PC-9 (cell line): Measurements from ENCODE around the gene FERD3L. TPM values are rescaled to one million over a fixed set of nuclear protein-coding genes. Genes with fewer than 3 reads are reported as not detected.

Source experiments
- BruUV-seq: library from RNA; stranded (reverse); fragments of 400-500 nt; replicated peaks from 2 replicates; lab custom pipeline; 2021; lab: Mats Ljungman, UMichigan
- CTCF ChIA-PET: fragments of 300-600 bp; sonication (Branson Sonifier 250); formaldehyde crosslinking; loops from one replicate; lab custom pipeline; 2022; ENCODE audit warnings: antibody characterized with exemption; lab: Charles Lee
- POLR2A ChIA-PET: fragments of 300-600 bp; sonication (Branson Sonifier 250); formaldehyde crosslinking; loops from one replicate; lab custom pipeline; 2022; ENCODE audit warnings: antibody characterized with exemption; ENCODE audit not compliant: unreplicated experiment; lab: Charles Lee
- DNase-seq, 2 experiments: peaks; one replicate each; pipeline versions ENCODE4 v3.0.0 to v3.0.0-alpha.2; 2015 to 2022; ENCODE audit warnings: mixed read lengths in 1 of 2
- H2AFZ ChIP-seq: fragments of 200-600 bp; sonication (generic); 2 replicates; pipeline ENCODE4 v1.8.1; 2017; ENCODE audit warnings: antibody characterized with exemption
- H3F3A ChIP-seq: fragments of 200-600 bp; sonication (generic); 2 replicates; pipeline ENCODE4 v1.8.1; 2017; ENCODE audit warnings: antibody characterized with exemption, mild to moderate bottlenecking, low read depth; ENCODE audit not compliant: insufficient read depth
- H3K27ac ChIP-seq: fragments of 200-600 bp; sonication (generic); 2 replicates; pipeline ENCODE4 v1.6.1; 2016; ENCODE audit warnings: mixed run types
- H3K27me3 ChIP-seq: fragments of 200-600 bp; sonication (generic); 2 replicates; pipeline ENCODE4 v1.6.1; 2016; ENCODE audit warnings: low read depth, mixed run types; ENCODE audit not compliant: insufficient read depth
- H3K36me3 ChIP-seq: fragments of 200-600 bp; sonication (generic); 2 replicates; pipeline ENCODE4 v1.6.1; 2016; ENCODE audit warnings: low read depth, mixed run types
- H3K4me1 ChIP-seq: fragments of 200-600 bp; sonication (generic); replicated peaks from 2 replicates; pipeline ENCODE4 v1.6.1; 2016; ENCODE audit warnings: mixed run types; ENCODE audit not compliant: insufficient read depth
- H3K4me2 ChIP-seq: fragments of 200-600 bp; sonication (generic); 2 replicates; pipeline ENCODE4 v1.6.1; 2017; ENCODE audit warnings: mixed run types
- H3K4me3 ChIP-seq: fragments of 200-600 bp; sonication (generic); 2 replicates; pipeline ENCODE4 v1.6.1; 2016; ENCODE audit warnings: mixed run types
- H3K79me2 ChIP-seq: fragments of 200-600 bp; sonication (generic); 2 replicates; pipeline ENCODE4 v1.6.1; 2017; ENCODE audit warnings: low read depth, mixed run types
- H3K9me2 ChIP-seq: fragments of 200-600 bp; sonication (generic); 2 replicates; pipeline ENCODE4 v1.8.1; 2017; ENCODE audit warnings: mild to moderate bottlenecking; ENCODE audit not compliant: insufficient read depth
- H3K9me3 ChIP-seq: fragments of 200-600 bp; sonication (generic); 2 replicates; pipeline ENCODE4 v1.8.1; 2016; ENCODE audit warnings: low read depth; ENCODE audit not compliant: insufficient read depth
- H4K20me1 ChIP-seq: fragments of 200-600 bp; sonication (generic); 2 replicates; pipeline ENCODE4 v1.8.1; 2017; ENCODE audit not compliant: insufficient read depth
- CTCF ChIP-seq: fragments of 200-600 bp; sonication (generic); conservative IDR thresholded peaks from 2 replicates; pipeline ENCODE4 v1.6.1; 2017; ENCODE audit warnings: mixed run types, antibody characterized with exemption, mild to moderate bottlenecking, moderate library complexity
- EZH2 ChIP-seq: fragments of 200-600 bp; sonication (generic); IDR thresholded peaks from 2 replicates; pipeline ENCODE4 v1.8.0; 2017; ENCODE audit warnings: antibody characterized with exemption, low read depth
- intact Hi-C: fragments of 100-400 bp; cut with micrococcal nuclease; formaldehyde crosslinking; loops from one replicate; pipeline ENCODE4 v1.10.0; 2022; ENCODE audit not compliant: unreplicated experiment
- total RNA-seq: library from RNA; stranded (reverse); gene quantifications from 2 replicates; pipeline ENCODE4 v1.2.3, GENCODE V29; 2021

FERD3L gene
- total RNA-seq, 1 experiment from 2014 or later: not detected

- Histone ChIP-seq H2AFZ (no peak overlapping the region), H3K79me2 (no peaks in the 10 kb centered on the region), H3F3A (no peaks in the 10 kb centered on the region), H3K27me3 (peaks cover 9% of the 10 kb centered on the region; the same call in 1 of the 2 replicates), H3K9me2 (no peaks in the 10 kb centered on the region; the same call in 1 of the 2 replicates), H3K4me2 (no peak overlapping the region), H3K27ac (no peak overlapping the region), H3K36me3 (no peaks in the 10 kb centered on the region), H3K9me3 (no peaks in the 10 kb centered on the region), H3K4me3 (no peak overlapping the region), H3K4me1 (no peaks in the 10 kb centered on the region), H4K20me1 (0 out of 2 replicates have a peak, but pooled peaks cover under 1% of the 10 kb centered on the region)
- intact Hi-C loops: no loop called here
- TF ChIP-seq EZH2 (no peak), CTCF (no peak)
- CTCF ChIA-PET: no interaction called here
- POLR2A ChIA-PET: no interaction called here
- no TSS peak for BruUV-seq
- DNase-seq: no peak
Measured at GRCh38 chr7:19143881-19144574, 1.2 kb downstream of the FERD3L start.

GRCh38 chr7:19139706-19140327 lies 5.4 kb downstream of the FERD3L start:
- H3F3A ChIP-seq: no peaks in the 10 kb centered on the region
- DNase-seq: no peak
- no peak overlapping the region for H2AFZ ChIP-seq
- no peaks in the 10 kb centered on the region for H3K4me1 ChIP-seq
- H3K27me3 ChIP-seq: no peaks in the 10 kb centered on the region
- H3K9me3 ChIP-seq: no peaks in the 10 kb centered on the region
- H3K27ac ChIP-seq: no peak overlapping the region
- H3K36me3 ChIP-seq: no peaks in the 10 kb centered on the region
- no peaks in the 10 kb centered on the region; the same call in 1 of the 2 replicates for H3K9me2 ChIP-seq
- no peaks in the 10 kb centered on the region for H4K20me1 ChIP-seq
- H3K4me2 ChIP-seq: no peak overlapping the region
- BruUV-seq: no TSS peak
- CTCF ChIA-PET: interaction anchor here (0.6 kb wide), 1 partner anchor 126 kb away, joined by 8 read pairs; no protein-coding TSS in a partner anchor
- POLR2A ChIA-PET: no interaction called here
- no peak overlapping the region for H3K4me3 ChIP-seq
- TF ChIP-seq EZH2: no peak
- TF ChIP-seq CTCF: no peak
- no peaks in the 10 kb centered on the region for H3K79me2 ChIP-seq
- intact Hi-C loops: no loop called here

- Histone ChIP-seq H3K79me2 (no peaks in the 10 kb centered on the region), H3K4me1 (no peaks in the 10 kb centered on the region), H3K9me3 (no peaks in the 10 kb centered on the region), H3K9me2 (no peaks in the 10 kb centered on the region), H3K36me3 (no peaks in the 10 kb centered on the region), H3K4me3 (no peak overlapping the region), H3F3A (no peaks in the 10 kb centered on the region), H3K27ac (no peak overlapping the region), H4K20me1 (no peaks in the 10 kb centered on the region), H3K4me2 (no peak overlapping the region), H3K27me3 (no peaks in the 10 kb centered on the region), H2AFZ (no peak overlapping the region; the same call in 1 of the 2 replicates)
- DNase-seq: no peak
- ChIA-PET POLR2A (no interaction called here), CTCF (no interaction called here)
- TF ChIP-seq EZH2 (no peak), CTCF (no peak)
- no TSS peak for BruUV-seq
- intact Hi-C loops: no loop called here
Measured at GRCh38 chr7:19133886-19134285, 11.3 kb downstream of the FERD3L start.
